ENCODE data around the gene SHISA2.

SHISA2 gene

GRCh38 chr13:26011996-26012821 is 39.6 kb downstream of the SHISA2 start:
- FAIRE-seq (no peak), DNase-seq (ENCODE audit: insufficient read length, low spot score) (no peak)
- TF ChIP-seq TAF1 (IDR thresholded peaks at IDR 0.05; ENCODE audit: low read depth, low read length) (no peak), POU2F2 (IDR thresholded peaks at IDR 0.05; ENCODE audit: low read depth, low read length) (no peak), PAX5 (IDR thresholded peaks at IDR 0.05; ENCODE audit: insufficient read depth, low read length, severe bottlenecking) (no peak), POLR2AphosphoS5 (IDR thresholded peaks at IDR 0.05; ENCODE audit: low read depth, low read length) (no peak), POLR2A (IDR thresholded peaks at IDR 0.05; ENCODE audit: low read depth, low read length) (no peak), SPI1 (IDR thresholded peaks at IDR 0.05; ENCODE audit: low read depth, low read length) (no peak)

- TF ChIP-seq SPI1 (IDR thresholded peaks at IDR 0.05; ENCODE audit: low read depth, low read length) (no peak), TAF1 (IDR thresholded peaks at IDR 0.05; ENCODE audit: low read depth, low read length) (no peak), POLR2A (IDR thresholded peaks at IDR 0.05; ENCODE audit: low read depth, low read length) (no peak), POU2F2 (IDR thresholded peaks at IDR 0.05; ENCODE audit: low read depth, low read length) (no peak)
- FAIRE-seq: no peak
- no peak for DNase-seq (ENCODE audit: insufficient read length, low spot score)
Measured at GRCh38 chr13:26011208-26011573, 40.6 kb downstream of the SHISA2 start.

- no peak for FAIRE-seq
- DNase-seq (ENCODE audit: insufficient read length, low spot score): no peak
- no peak for TF ChIP-seq TAF1 (IDR thresholded peaks at IDR 0.05; ENCODE audit: low read depth, low read length)
Measured at GRCh38 chr13:26010487-26011207, 41.2 kb downstream of the SHISA2 start.

- no peak for DNase-seq (ENCODE audit: insufficient read length, low spot score)
- FAIRE-seq: no peak
- TF ChIP-seq PAX5 (IDR thresholded peaks at IDR 0.05; ENCODE audit: insufficient read depth, low read length, severe bottlenecking): no peak
- TF ChIP-seq SPI1 (IDR thresholded peaks at IDR 0.05; ENCODE audit: low read depth, low read length): no peak
- no peak for TF ChIP-seq POU2F2 (IDR thresholded peaks at IDR 0.05; ENCODE audit: low read depth, low read length)
- no peak for TF ChIP-seq POLR2AphosphoS5 (IDR thresholded peaks at IDR 0.05; ENCODE audit: low read depth, low read length)
- no peak for TF ChIP-seq POLR2A (IDR thresholded peaks at IDR 0.05; ENCODE audit: low read depth, low read length)
- TF ChIP-seq TAF1 (IDR thresholded peaks at IDR 0.05; ENCODE audit: low read depth, low read length): no peak
Measured at GRCh38 chr13:26007261-26008125, 44.3 kb downstream of the SHISA2 start.
